GM21423 (cell line): ENCODE data around the gene CCDC183.
"Not testable (repeated sequence)": the region's sequence is repeated elsewhere in the genome, so short reads cannot be mapped to it uniquely, and the experiment has no call there.

ENCODE experiments used
- ATAC-seq: cut with Tn5 transposase; IDR thresholded peaks from one replicate; pipeline ENCODE4 v1.9.1; 2021; ENCODE audit warnings: mild to moderate bottlenecking, moderate library complexity; ENCODE audit not compliant: unreplicated experiment

The CCDC183 gene

GRCh38 chr9:136799079-136799853, 3.1 kb downstream of the CCDC183 start:
- ATAC-seq: no peak

DNA sequence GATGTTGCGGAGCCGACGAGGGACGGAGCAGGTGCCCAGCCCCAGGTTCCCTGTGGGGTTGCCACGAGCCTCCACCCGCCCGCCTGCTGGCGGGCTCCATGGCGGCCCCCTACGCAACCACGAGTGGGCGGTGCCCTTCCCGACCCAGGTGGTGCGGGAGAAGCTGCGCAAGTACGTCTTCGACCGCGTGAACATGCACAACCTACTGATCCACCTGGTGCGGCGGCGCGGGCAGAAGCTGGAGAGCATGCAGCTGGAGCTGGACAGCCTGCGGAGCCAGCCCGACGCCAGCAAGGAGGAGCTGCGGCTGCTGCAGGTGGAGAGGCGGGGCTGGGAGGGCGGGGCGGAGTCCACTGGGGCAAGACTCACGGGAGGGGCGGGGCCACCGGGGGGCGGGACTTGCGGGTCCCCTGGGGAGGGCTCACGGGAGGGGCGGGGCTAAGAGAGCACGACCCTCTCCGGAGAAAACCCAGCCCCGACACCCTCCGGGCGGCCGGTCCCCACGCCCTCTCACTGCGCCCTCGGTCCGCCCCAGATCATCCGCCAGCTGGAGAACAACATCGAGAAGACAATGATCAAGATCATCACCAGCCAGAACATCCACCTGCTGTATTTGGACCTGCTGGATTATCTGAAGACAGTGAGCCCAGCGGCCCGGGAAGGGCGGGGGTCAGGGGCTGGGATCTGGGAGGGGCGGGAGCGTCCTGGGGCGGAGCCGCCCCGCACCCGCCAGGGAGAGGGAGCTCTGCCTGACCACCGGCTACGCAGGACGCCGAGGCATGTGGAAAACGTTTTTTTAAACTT, 3.9 kb downstream of the CCDC183 start:
- ATAC-seq: peak; percentile 41

- ATAC-seq: no peak
Measured at GRCh38 chr9:136802321-136802720, 6.2 kb downstream of the CCDC183 start.

DNA sequence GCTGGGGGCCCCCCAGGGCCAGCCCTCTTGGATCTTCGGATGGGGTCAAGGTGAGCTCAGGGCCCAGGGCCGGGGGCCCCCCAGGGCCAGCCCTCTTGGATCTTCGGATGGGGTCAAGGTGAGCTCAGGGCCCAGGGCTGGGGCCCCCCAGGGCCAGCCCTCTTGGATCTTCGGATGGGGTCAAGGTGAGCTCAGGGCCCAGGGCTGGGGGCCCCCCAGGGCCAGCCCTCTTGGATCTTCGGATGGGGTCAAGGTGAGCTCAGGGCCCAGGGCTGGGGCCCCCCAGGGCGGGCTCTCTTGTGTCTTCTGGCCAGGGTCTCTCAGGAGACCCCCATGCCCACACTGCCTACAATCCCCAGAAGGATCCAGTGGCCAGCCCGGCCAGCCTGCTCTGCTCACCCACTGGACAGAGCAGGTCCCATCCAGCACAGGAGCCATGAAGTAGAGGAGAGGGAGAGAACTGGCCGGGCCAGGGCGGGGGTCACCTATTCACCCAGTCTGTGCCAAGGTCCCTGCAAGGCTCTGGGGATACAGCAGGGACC, 6.9 kb downstream of the CCDC183 start:
- ATAC-seq: not testable (repeated sequence)

- no peak for ATAC-seq
Measured at GRCh38 chr9:136803551-136804508, 7.7 kb downstream of the CCDC183 start.

- ATAC-seq: no peak
Measured at GRCh38 chr9:136804509-136805206, 8.5 kb downstream of the CCDC183 start.

- ATAC-seq: no peak
Measured at GRCh38 chr9:136805207-136805740, 9.1 kb downstream of the CCDC183 start.

- no peak for ATAC-seq
Measured at GRCh38 chr9:136806067-136806466, 9.9 kb downstream of the CCDC183 start.

GRCh38 chr9:136806631-136807201, 10.6 kb downstream of the CCDC183 start:
- ATAC-seq: no peak

GRCh38 chr9:136807281-136808074, 11.3 kb downstream of the CCDC183 start, which contains the start of gene RABL6:
Gene RABL6 (plus strand): TSS chr9:136807948. CDS start chr9:136808197, 249 bp downstream.
- ATAC-seq: peak; percentile 77

- peak; percentile 32 for ATAC-seq
Measured at GRCh38 chr9:136808075-136808805, 12.1 kb downstream of the CCDC183 start.

DNA sequence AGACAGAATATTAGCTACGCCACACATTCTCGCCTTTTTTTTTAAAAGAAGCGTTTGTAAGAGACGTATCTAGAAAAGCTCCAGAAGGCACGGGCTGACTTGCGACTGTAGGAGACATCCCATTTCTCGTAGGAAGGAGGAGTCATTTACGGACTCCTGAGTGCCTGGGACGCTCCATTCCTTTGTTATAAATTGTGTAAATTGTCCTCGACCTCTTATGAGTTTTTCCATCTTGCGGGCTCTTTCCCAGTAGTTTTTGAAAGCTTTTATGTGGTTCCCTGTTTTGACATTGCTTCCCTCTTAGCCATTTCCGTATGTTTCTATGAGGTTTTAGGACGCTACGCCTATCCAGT, 12.6 kb downstream of the CCDC183 start:
- no peak for ATAC-seq

DNA sequence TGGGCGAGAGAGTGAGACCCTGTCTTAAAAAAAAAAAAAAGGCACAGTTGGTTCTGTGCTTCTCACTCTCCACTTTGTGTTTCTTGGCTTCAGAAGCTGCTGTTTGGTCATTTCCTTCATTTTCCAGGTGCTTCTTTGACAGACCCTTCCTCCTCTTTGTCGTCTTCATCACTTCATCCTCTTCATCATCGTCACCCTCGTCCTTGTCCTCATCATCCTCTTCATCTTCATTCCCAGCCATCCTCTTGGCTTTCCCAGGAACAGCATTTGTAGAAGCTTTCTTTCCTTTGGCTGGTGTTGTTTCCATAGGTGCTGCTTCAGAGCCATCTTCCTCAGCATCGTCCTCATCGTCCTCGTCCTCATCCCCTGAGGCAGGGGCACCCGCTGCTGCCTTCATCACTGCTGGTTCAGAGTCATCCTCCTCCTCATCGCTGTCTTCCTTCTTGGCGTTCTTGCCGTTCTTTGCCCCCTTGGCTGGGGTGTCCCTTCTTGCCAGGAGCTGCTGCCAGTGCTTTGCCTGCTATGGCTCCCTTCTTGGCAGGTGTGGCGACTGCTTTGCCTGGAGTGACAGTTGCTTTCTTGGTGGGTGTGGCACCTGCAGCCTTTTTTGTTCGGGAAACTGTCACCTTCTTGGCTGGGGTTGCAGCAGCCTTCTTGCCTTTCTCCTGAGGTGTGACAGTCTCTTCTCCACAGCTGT, 18.7 kb downstream of the CCDC183 start:
- ATAC-seq: no peak

GRCh38 chr9:136815422-136815782, 19.3 kb downstream of the CCDC183 start:
- no peak for ATAC-seq

- no peak for ATAC-seq
Measured at GRCh38 chr9:136820971-136821825, 25.1 kb downstream of the CCDC183 start.

- no peak for ATAC-seq
Measured at GRCh38 chr9:136821826-136822544, 25.8 kb downstream of the CCDC183 start.
